ENCODE data around the gene CES4A. TPM values are rescaled to one million over a fixed set of nuclear protein-coding genes. Genes with fewer than 3 reads are reported as not detected.

Gene CES4A
- total and polyA plus RNA-seq, 9 of the 15 experiments (the other 6 are each of a cell fraction or from before 2014, with no cell fraction given): 0.09 to 0.13 (median 0.11) TPM; not detected in 6

GRCh38 chr16:67055712-67056487 lies 67.5 kb downstream of the CES4A start (continued):
- TF ChIP-seq ARID1B (IDR thresholded peaks at IDR 0.05): peak; percentile 74
- TF ChIP-seq CBFA2T2 (conservative IDR thresholded peaks at IDR 0.05): 0 out of 2 replicates have a peak, but pooled peaks have one; percentile 23
- no peak for TF ChIP-seq RBM39 (optimal IDR thresholded peaks at IDR 0.05; ENCODE audit: low read depth, low read length)
- TF ChIP-seq POLR2A (conservative IDR thresholded peaks at IDR 0.05): no peak
- no peak for TF ChIP-seq E2F4 (CRISPR knock-in tag; IDR thresholded peaks at IDR 0.05; ENCODE audit: low read depth)
- TF ChIP-seq RBM22 (IDR thresholded peaks at IDR 0.05; ENCODE audit: low read depth, low read length, poor library complexity, severe bottlenecking): no peak
- TF ChIP-seq ZNF12 (CRISPR knock-in tag; IDR thresholded peaks at IDR 0.05): no peak
- no peak for TF ChIP-seq ZSCAN32 (CRISPR knock-in tag; IDR thresholded peaks at IDR 0.05)
- TF ChIP-seq CBX1 (IDR thresholded peaks at IDR 0.05; ENCODE audit: low read depth): no peak
- TF ChIP-seq THRA (IDR thresholded peaks at IDR 0.05): no peak
- no peak for TF ChIP-seq PBX2 (CRISPR knock-in tag; IDR thresholded peaks at IDR 0.05; ENCODE audit: low read depth)
- peak; percentile 60 for TF ChIP-seq PBX2 (tag; conservative IDR thresholded peaks at IDR 0.05; ENCODE audit: low read depth)
- TF ChIP-seq E2F8 (IDR thresholded peaks at IDR 0.05; ENCODE audit: low read depth, partially characterized antibody): no peak
- no peak for TF ChIP-seq E2F6 (IDR thresholded peaks at IDR 0.05; ENCODE audit: borderline replicate concordance in 1 of 2, extremely low read depth in 1 of 2, insufficient read depth in 1 of 2, insufficient read length in 1 of 2, low read depth in 1 of 2, low read length in 1 of 2, poor library complexity in 1 of 2, severe bottlenecking in 1 of 2)
- TF ChIP-seq ZNF41 (CRISPR knock-in tag; conservative IDR thresholded peaks at IDR 0.05): no peak
- TF ChIP-seq MITF (IDR thresholded peaks at IDR 0.05): no peak
- no peak for TF ChIP-seq BMI1 (IDR thresholded peaks at IDR 0.05; ENCODE audit: low read length)

Data from K562 (cell line).